MCF 10A (cell line): ENCODE data around the gene APOC1. TPM values are rescaled to one million over a fixed set of nuclear protein-coding genes. Genes with fewer than 3 reads are reported as not detected.

ENCODE experiments used
- BruUV-seq: library from RNA; stranded (reverse); fragments of 400-500 nt; replicated peaks from 2 replicates; lab custom pipeline; 2021; lab: Mats Ljungman, UMichigan
- CTCF ChIA-PET: fragments of 300-600 bp; sonication (Branson Sonifier 250); formaldehyde crosslinking; extraction: SDS; loops from one replicate; lab custom pipeline; 2021; ENCODE audit warnings: antibody characterized with exemption, inconsistent platforms; lab: Yijun Ruan, JAX
- POLR2A ChIA-PET: fragments of 300-600, 350-650 bp; sonication (Branson Sonifier 250); formaldehyde crosslinking; extraction: SDS; loops from one replicate; lab custom pipeline; 2020; ENCODE audit warnings: antibody characterized with exemption, inconsistent platforms; lab: Yijun Ruan, JAX
- DNase-seq: peaks from one replicate; pipeline ENCODE4 v3.0.0-alpha.2; 2018; ENCODE audit not compliant: unreplicated experiment
- H3K27ac Mint-ChIP-seq: one replicate; pipeline ENCODE4 v1.8.0; 2022; ENCODE audit warnings: mild to moderate bottlenecking, low read depth, mixed read lengths; ENCODE audit not compliant: unreplicated experiment
- H3K27me3 Mint-ChIP-seq: one replicate; pipeline ENCODE4 v1.8.0; 2022; ENCODE audit warnings: mixed read lengths; ENCODE audit not compliant: insufficient read depth, unreplicated experiment
- H3K36me3 Mint-ChIP-seq: one replicate; pipeline ENCODE4 v1.8.0; 2022; ENCODE audit warnings: mild to moderate bottlenecking, moderate library complexity, mixed read lengths; ENCODE audit not compliant: insufficient read depth, unreplicated experiment
- H3K4me1 Mint-ChIP-seq: one replicate; pipeline ENCODE4 v1.8.0; 2022; ENCODE audit warnings: mixed read lengths; ENCODE audit not compliant: insufficient read depth, unreplicated experiment
- H3K4me3 Mint-ChIP-seq: one replicate; pipeline ENCODE4 v1.8.0; 2022; ENCODE audit warnings: mild to moderate bottlenecking, moderate library complexity, mixed read lengths; ENCODE audit not compliant: unreplicated experiment
- H3K9me3 Mint-ChIP-seq: one replicate; pipeline ENCODE4 v1.8.0; 2022; ENCODE audit warnings: mixed read lengths; ENCODE audit not compliant: unreplicated experiment
- intact Hi-C: fragments of 100-400 bp; cut with micrococcal nuclease; formaldehyde crosslinking; loops from 2 replicates; pipeline ENCODE4 v1.14.1; 2022
- total RNA-seq: library from RNA; stranded (reverse); gene quantifications from 2 replicates; pipeline ENCODE4 v1.2.3, GENCODE V29; 2022
- TF ChIP-seq, protein P1 (sequence below): fragments of 200-600 bp; IDR thresholded peaks from one replicate; pipeline ENCODE4 v1.8.0; 2022; ENCODE audit warnings: antibody characterized with exemption, mild to moderate bottlenecking; ENCODE audit not compliant: unreplicated experiment

APOC1 gene
- total RNA-seq, 1 experiment from 2014 or later: 1.1 TPM

DNA sequence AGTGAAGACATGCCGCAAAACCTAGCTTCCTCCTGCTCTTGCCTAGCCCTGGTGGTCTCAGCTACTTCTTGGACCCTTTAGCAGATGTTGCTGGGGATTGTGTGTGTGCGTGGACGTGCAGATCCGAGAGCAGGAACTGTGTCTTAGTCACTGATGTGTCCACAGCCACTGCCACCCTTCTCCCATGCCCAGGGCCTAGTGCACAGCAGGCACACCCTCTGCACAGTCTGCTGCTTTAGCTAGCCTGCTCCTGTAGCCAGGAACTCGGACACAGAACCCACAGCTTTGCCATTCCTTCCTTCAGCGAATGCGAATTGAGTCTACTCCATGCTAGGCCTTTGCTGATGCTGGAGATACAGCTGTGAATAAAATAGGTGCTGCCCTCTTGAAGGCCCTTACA, 43.1 kb downstream of the APOC1 start:
- no peaks in the 10 kb centered on the region for H3K27me3 Mint-ChIP-seq
- H3K4me3 Mint-ChIP-seq: peak overlapping the region; percentile 89
- ChIA-PET POLR2A (interaction anchor here (1.4 to 2.1 kb wide), 2 partner anchors 29 to 81 kb away, joined by 3 to 5 read pairs; partner anchors contain the start of gene CLASRP), CTCF (interaction anchor here (0.5 to 2.6 kb wide), 5 partner anchors 9 to 374 kb away, joined by 3 to 7 read pairs (median 3); no protein-coding TSS in a partner anchor)
- no peak for DNase-seq
- no peaks in the 10 kb centered on the region for H3K9me3 Mint-ChIP-seq
- peaks cover 30% of the 10 kb centered on the region for H3K36me3 Mint-ChIP-seq
- peaks cover 34% of the 10 kb centered on the region for H3K4me1 Mint-ChIP-seq
- TF ChIP-seq, protein P1, sequence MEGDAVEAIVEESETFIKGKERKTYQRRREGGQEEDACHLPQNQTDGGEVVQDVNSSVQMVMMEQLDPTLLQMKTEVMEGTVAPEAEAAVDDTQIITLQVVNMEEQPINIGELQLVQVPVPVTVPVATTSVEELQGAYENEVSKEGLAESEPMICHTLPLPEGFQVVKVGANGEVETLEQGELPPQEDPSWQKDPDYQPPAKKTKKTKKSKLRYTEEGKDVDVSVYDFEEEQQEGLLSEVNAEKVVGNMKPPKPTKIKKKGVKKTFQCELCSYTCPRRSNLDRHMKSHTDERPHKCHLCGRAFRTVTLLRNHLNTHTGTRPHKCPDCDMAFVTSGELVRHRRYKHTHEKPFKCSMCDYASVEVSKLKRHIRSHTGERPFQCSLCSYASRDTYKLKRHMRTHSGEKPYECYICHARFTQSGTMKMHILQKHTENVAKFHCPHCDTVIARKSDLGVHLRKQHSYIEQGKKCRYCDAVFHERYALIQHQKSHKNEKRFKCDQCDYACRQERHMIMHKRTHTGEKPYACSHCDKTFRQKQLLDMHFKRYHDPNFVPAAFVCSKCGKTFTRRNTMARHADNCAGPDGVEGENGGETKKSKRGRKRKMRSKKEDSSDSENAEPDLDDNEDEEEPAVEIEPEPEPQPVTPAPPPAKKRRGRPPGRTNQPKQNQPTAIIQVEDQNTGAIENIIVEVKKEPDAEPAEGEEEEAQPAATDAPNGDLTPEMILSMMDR: no peak
- peak overlapping the region; percentile 96 for H3K27ac Mint-ChIP-seq
- BruUV-seq: no TSS peak
- intact Hi-C loops: no loop called here

DNA sequence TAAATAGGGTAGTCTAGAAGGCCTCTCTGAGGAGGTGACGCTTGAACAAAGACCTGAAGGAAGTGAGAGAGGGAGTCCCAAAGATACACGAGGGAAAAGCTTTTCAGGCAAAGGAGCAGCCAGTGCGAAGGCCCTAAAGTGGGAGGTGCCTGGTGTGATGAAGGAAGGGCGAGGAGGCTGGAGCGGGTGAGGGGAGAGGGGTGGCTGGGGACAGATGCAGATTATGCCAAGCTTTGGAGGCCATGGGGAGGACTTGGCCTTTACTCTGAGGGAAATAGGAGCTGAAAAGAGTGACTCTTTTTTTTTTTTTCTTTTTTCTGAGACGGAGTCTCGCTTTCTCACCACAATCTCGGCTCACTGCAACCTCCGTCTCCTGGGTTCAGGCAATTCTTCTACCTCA, 43.7 kb downstream of the APOC1 start:
- Mint-ChIP-seq H3K9me3 (no peaks in the 10 kb centered on the region), H3K27ac (peak overlapping the region; percentile 96), H3K4me3 (no peak overlapping the region), H3K36me3 (peaks cover 36% of the 10 kb centered on the region), H3K4me1 (peaks cover 34% of the 10 kb centered on the region), H3K27me3 (no peaks in the 10 kb centered on the region)
- POLR2A ChIA-PET: interaction anchor here (1.4 kb wide), 1 partner anchor 29 kb away, joined by 3 read pairs; no protein-coding TSS in a partner anchor
- intact Hi-C loops: no loop called here
- BruUV-seq: no TSS peak
- no peak for DNase-seq
- CTCF ChIA-PET: interaction anchor here (0.8 to 2.6 kb wide), 3 partner anchors 8 to 102 kb away, joined by 3 to 7 read pairs (median 3); no protein-coding TSS in a partner anchor
- TF ChIP-seq, protein P1: no peak

- no peak overlapping the region for H3K4me3 Mint-ChIP-seq
- ChIA-PET CTCF (interaction anchor here (1.0 to 2.6 kb wide), 3 partner anchors 8 to 27 kb away, joined by 5 to 14 read pairs (median 5); no protein-coding TSS in a partner anchor), POLR2A (interaction anchor here (1.0 kb wide), 1 partner anchor 18 kb away, joined by 4 read pairs; no protein-coding TSS in a partner anchor)
- intact Hi-C loops: no loop called here
- peaks cover 28% of the 10 kb centered on the region for H3K4me1 Mint-ChIP-seq
- BruUV-seq: no TSS peak
- TF ChIP-seq, protein P1: no peak
- DNase-seq: no peak
- H3K27me3 Mint-ChIP-seq: no peaks in the 10 kb centered on the region
- peaks cover 52% of the 10 kb centered on the region for H3K36me3 Mint-ChIP-seq
- no peak overlapping the region for H3K27ac Mint-ChIP-seq
- no peaks in the 10 kb centered on the region for H3K9me3 Mint-ChIP-seq
These were observed 45.3 kb downstream of the APOC1 start for GRCh38 chr19:44959691-44960090.

DNA sequence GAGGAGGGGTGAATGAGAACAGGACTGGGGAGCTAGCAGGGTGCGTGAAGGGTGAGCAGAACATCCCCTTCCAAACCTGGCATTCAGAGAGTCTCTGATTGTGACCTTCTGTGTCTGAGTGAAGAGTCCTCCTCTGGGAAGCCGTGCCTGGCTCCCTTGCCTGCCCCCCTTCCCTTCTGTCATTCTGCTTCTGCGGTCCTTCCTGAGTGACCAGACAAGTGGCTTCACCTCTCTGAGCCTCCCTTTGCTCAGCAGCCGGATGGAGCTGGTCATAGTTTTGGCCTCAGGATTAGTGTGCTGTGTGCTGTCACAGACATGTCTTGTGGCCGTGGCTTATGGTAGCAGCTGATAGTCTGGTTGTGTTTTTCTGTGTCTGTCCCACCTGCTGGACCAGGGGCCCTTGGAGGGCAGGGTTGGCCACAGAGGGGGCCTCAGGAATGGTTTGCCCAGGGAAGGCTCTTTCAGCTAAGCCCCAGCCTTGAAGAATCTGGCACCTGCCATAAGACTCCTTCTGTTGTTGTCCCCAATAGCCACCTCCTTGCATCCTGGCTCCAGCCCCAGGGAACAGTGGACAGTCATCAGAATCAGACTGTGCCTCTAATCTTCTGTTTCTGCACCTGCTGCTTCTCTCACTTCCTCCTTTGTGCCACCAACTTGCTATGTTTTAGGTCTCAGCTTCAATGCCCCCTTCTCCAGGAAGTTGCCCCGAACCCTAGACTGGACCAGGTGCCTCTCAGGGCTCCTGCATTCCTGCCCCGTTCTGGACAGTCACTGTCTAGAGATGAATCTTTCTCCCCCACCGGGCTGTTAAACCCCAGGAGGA, 46.7 kb downstream of the APOC1 start:
- H3K27ac Mint-ChIP-seq: peak overlapping the region; percentile 68
- POLR2A ChIA-PET: interaction anchor here (0.5 to 1.0 kb wide), 2 partner anchors 17 to 486 kb away, joined by 4 to 5 read pairs; no protein-coding TSS in a partner anchor

More for the DNA sequence above, 46.7 kb downstream of the APOC1 start:
- no peak overlapping the region for H3K4me3 Mint-ChIP-seq
- CTCF ChIA-PET: interaction anchor here (2.6 kb wide), 1 partner anchor 10 kb away, joined by 14 read pairs; no protein-coding TSS in a partner anchor
- no peaks in the 10 kb centered on the region for H3K9me3 Mint-ChIP-seq
- no peak for DNase-seq
- H3K36me3 Mint-ChIP-seq: peaks cover 66% of the 10 kb centered on the region
- intact Hi-C loops: no loop called here
- peaks cover 23% of the 10 kb centered on the region for H3K4me1 Mint-ChIP-seq
- no TSS peak for BruUV-seq
- no peaks in the 10 kb centered on the region for H3K27me3 Mint-ChIP-seq
- TF ChIP-seq, protein P1: no peak
